Placental pericyte (primary cell): Measurements from ENCODE around the gene THBD. TPM values are rescaled to one million over a fixed set of nuclear protein-coding genes. Genes with fewer than 3 reads are reported as not detected.

Experiments
- total RNA-seq: library from RNA; depleted of rRNA; stranded (reverse); fragments of >200 nt; gene quantifications from 2 replicates; pipeline ENCODE4 v1.2.3, GENCODE V29; 2012

The THBD gene
- 0.44 and 7.9 TPM in 2 replicates for total RNA-seq

GRCh38 chr20:23049201-23050075 lies at the start of gene THBD:
THBD (minus strand) TSS chr20:23049672; CDS start chr20:23049504, 168 bp downstream.

GRCh38 chr20:23086056-23086566 lies 36.6 kb upstream of the THBD start, which contains the start of gene CD93:
CD93 (minus strand) TSS chr20:23086324; CDS start chr20:23086192, 132 bp downstream.

GRCh38 chr20:23034721-23035671 lies 14.5 kb downstream of the THBD start, which contains the start of gene SSTR4:
SSTR4 (plus strand) TSS chr20:23035312; CDS start chr20:23035484, 172 bp downstream.

Other genes starting within 250 kb of the THBD start
- not detected in 2 replicates for gene SSTR4, start 14.4 kb downstream of the THBD start, total RNA-seq
- gene CD93, start 36.7 kb upstream of the THBD start, total RNA-seq: 0.43 TPM in 1 of 2 replicates, not detected in the other